H9 (cell line): ENCODE results near the gene KCNH2. TPM values are rescaled to one million over a fixed set of nuclear protein-coding genes. Genes with fewer than 3 reads are reported as not detected.
A peak's percentile ranks its signal among the peaks of the same experiment; 100 is the strongest.

Experiments
- DNase-seq: peaks from one replicate; pipeline ENCODE4 v3.0.0-alpha.2; 2017
- H2AFZ ChIP-seq: one replicate; pipeline ENCODE4 v1.6.1; 2013; ENCODE audit warnings: mild to moderate bottlenecking, low read length, control low read depth, moderate library complexity
- H2AK5ac ChIP-seq: 2 replicates; pipeline ENCODE4 v1.6.1; 2013; ENCODE audit warnings: low read length, control low read depth, mixed read lengths; ENCODE audit not compliant: insufficient read length
- H2BK120ac ChIP-seq: one replicate; pipeline ENCODE4 v1.6.1; 2013; ENCODE audit warnings: low read depth, mild to moderate bottlenecking, low read length, control low read depth, inconsistent platforms; ENCODE audit not compliant: poor library complexity, severe bottlenecking
- H2BK12ac ChIP-seq: 2 replicates; pipeline ENCODE4 v1.6.1; 2013; ENCODE audit warnings: low read length, control low read depth, mixed read lengths, low read depth; ENCODE audit not compliant: insufficient read length
- H2BK15ac ChIP-seq: 2 replicates; pipeline ENCODE4 v1.6.1; 2013; ENCODE audit warnings: low read depth, low read length, control low read depth
- H2BK20ac ChIP-seq: one replicate; pipeline ENCODE4 v1.6.1; 2013; ENCODE audit warnings: low read depth, mild to moderate bottlenecking, low read length, control low read depth, inconsistent platforms; ENCODE audit not compliant: poor library complexity, severe bottlenecking
- H2BK5ac ChIP-seq: 2 replicates; pipeline ENCODE4 v1.6.1; 2013; ENCODE audit warnings: low read length, control low read depth, mixed read lengths; ENCODE audit not compliant: insufficient read length
- H3K14ac ChIP-seq: 2 replicates; pipeline ENCODE4 v1.6.1; 2013; ENCODE audit warnings: low read length, control low read depth; ENCODE audit not compliant: insufficient read depth
- H3K18ac ChIP-seq: 2 replicates; pipeline ENCODE4 v1.6.1; 2013; ENCODE audit warnings: low read depth, mild to moderate bottlenecking, mixed read lengths, low read length, control low read depth; ENCODE audit not compliant: insufficient read length
- H3K23ac ChIP-seq: 2 replicates; pipeline ENCODE4 v1.6.1; 2013; ENCODE audit warnings: low read length, control low read depth, mixed read lengths, low read depth; ENCODE audit not compliant: insufficient read length
- H3K23me2 ChIP-seq: 2 replicates; pipeline ENCODE4 v1.6.1; 2013; ENCODE audit warnings: low read depth, mild to moderate bottlenecking, mixed read lengths, low read length, control low read depth; ENCODE audit not compliant: insufficient read length, poor library complexity, severe bottlenecking
- H3K27ac ChIP-seq: 2 replicates; pipeline ENCODE4 v1.5.1; 2013; ENCODE audit warnings: low read length, control low read depth, mixed read lengths, low read depth; ENCODE audit not compliant: insufficient read length
- H3K27me3 ChIP-seq: 2 replicates; pipeline ENCODE4 v1.6.1; 2013; ENCODE audit warnings: low read length, control low read depth, inconsistent platforms; ENCODE audit not compliant: insufficient read depth
- H3K4ac ChIP-seq: 2 replicates; pipeline ENCODE4 v1.6.1; 2013; ENCODE audit warnings: low read depth, mild to moderate bottlenecking, control low read depth, inconsistent platforms, low read length, moderate library complexity
- H3K4me1 ChIP-seq: 2 replicates; pipeline ENCODE4 v1.6.1; 2013; ENCODE audit warnings: low read length, control low read depth, inconsistent platforms; ENCODE audit not compliant: insufficient read depth
- H3K4me2 ChIP-seq: 2 replicates; pipeline ENCODE4 v1.6.1; 2013; ENCODE audit warnings: low read length, control low read depth, mixed read lengths; ENCODE audit not compliant: insufficient read length, insufficient read depth
- H3K56ac ChIP-seq: 2 replicates; pipeline ENCODE4 v1.6.1; 2013; ENCODE audit warnings: low read depth, mild to moderate bottlenecking, mixed read lengths, low read length, control low read depth; ENCODE audit not compliant: insufficient read length
- H3K79me1 ChIP-seq: 2 replicates; pipeline ENCODE4 v1.6.1; 2013; ENCODE audit warnings: low read depth, mild to moderate bottlenecking, moderate library complexity, low read length, control low read depth, inconsistent platforms; ENCODE audit not compliant: insufficient read depth, poor library complexity, severe bottlenecking
- H3K79me2 ChIP-seq: 2 replicates; pipeline ENCODE4 v1.6.1; 2013; ENCODE audit warnings: low read length, control low read depth, inconsistent platforms; ENCODE audit not compliant: insufficient read depth
- H3K9ac ChIP-seq: 2 replicates; pipeline ENCODE4 v1.6.1; 2013; ENCODE audit warnings: low read length, control low read depth, mixed read lengths; ENCODE audit not compliant: insufficient read length; ENCODE audit errors: extremely low read depth
- H3K9me3 ChIP-seq: one replicate; pipeline ENCODE4 v1.6.1; 2013; ENCODE audit warnings: low read depth, low read length, inconsistent platforms; ENCODE audit not compliant: control insufficient read depth
- H3T11ph ChIP-seq: one replicate; pipeline ENCODE4 v1.6.1; 2013; ENCODE audit warnings: mild to moderate bottlenecking, low read length, control low read depth, inconsistent platforms
- H4K20me1 ChIP-seq: one replicate; pipeline ENCODE4 v1.6.1; 2013; ENCODE audit not compliant: control insufficient read depth, insufficient read length, insufficient read depth
- H4K5ac ChIP-seq: 2 replicates; pipeline ENCODE4 v1.6.1; 2013; ENCODE audit warnings: low read depth, mild to moderate bottlenecking, mixed read lengths, low read length, control low read depth; ENCODE audit not compliant: insufficient read length
- H4K8ac ChIP-seq: replicated peaks from 2 replicates; pipeline ENCODE4 v1.6.1; 2013; ENCODE audit warnings: low read length, control low read depth, mixed read lengths, low read depth; ENCODE audit not compliant: insufficient read length
- H4K91ac ChIP-seq: 2 replicates; pipeline ENCODE4 v1.6.1; 2013; ENCODE audit warnings: low read depth, mild to moderate bottlenecking, moderate library complexity, mixed read lengths, low read length, control low read depth; ENCODE audit not compliant: insufficient read length
- H3K27ac Mint-ChIP-seq, 3 experiments: 2 replicates in 2 of 3; 3 replicates in 1 of 3; pipeline ENCODE4 v1.8.0; 2020 to 2021; ENCODE audit warnings: mixed read lengths in 3 of 3, mild to moderate bottlenecking in 1 of 3, moderate library complexity in 1 of 3
- H3K27me3 Mint-ChIP-seq: 2 replicates; pipeline ENCODE4 v1.8.0; 2021; ENCODE audit warnings: low read depth, mild to moderate bottlenecking, moderate library complexity, mixed read lengths
- H3K36me3 Mint-ChIP-seq, 3 experiments: 2 replicates in 2 of 3; 3 replicates in 1 of 3; pipeline ENCODE4 v1.8.0; 2020 to 2021; ENCODE audit warnings: low read depth in 3 of 3, mixed read lengths in 3 of 3; ENCODE audit not compliant: insufficient read depth in 1 of 3
- H3K4me1 Mint-ChIP-seq, 2 experiments: 2 replicates each; pipeline ENCODE4 v1.8.0; 2020; ENCODE audit warnings: mixed read lengths in 2 of 2
- H3K4me3 Mint-ChIP-seq, 2 experiments: 2 replicates in 1 of 2; 3 replicates in 1 of 2; pipeline ENCODE4 v1.8.0; 2020 to 2021; ENCODE audit warnings: mild to moderate bottlenecking in 2 of 2, mixed read lengths in 2 of 2, moderate library complexity in 1 of 2
- H3K9me3 Mint-ChIP-seq, 2 experiments: 2 replicates in 1 of 2; 3 replicates in 1 of 2; pipeline ENCODE4 v1.8.0; 2020; ENCODE audit warnings: mild to moderate bottlenecking in 2 of 2, mixed read lengths in 2 of 2, moderate library complexity in 1 of 2
- CTCF ChIP-seq: fragments of 200-600 bp; sonication (generic); conservative IDR thresholded peaks from 3 replicates; pipeline ENCODE4 v1.8.0; 2021; ENCODE audit warnings: antibody characterized with exemption, mild to moderate bottlenecking
- WGBS: extraction: QIAGEN DNeasy Blood & Tissue Kit; methylation state at CpG from one replicate; pipeline ENCODE4 v1.1.7; 2013; ENCODE audit warnings: missing lambda C conversion rate, low lambda C conversion rate, mixed read lengths; ENCODE audit not compliant: insufficient read length; ENCODE audit errors: extremely low coverage; 5-methylcytosine and 5-hydroxymethylcytosine counted together
- total RNA-seq: library from RNA; stranded (reverse); gene quantifications from 2 replicates; pipeline ENCODE4 v1.2.1, GENCODE V29; 2021

Gene KCNH2
- total RNA-seq, 1 experiment from 2014 or later: 4.5 TPM

- Histone ChIP-seq H4K91ac (no peak overlapping the region), H3K27ac (no peak overlapping the region), H3K18ac (no peak overlapping the region), H2BK120ac (no peak overlapping the region), H4K20me1 (no peaks in the 10 kb centered on the region), H3K4ac (no peak overlapping the region), H4K5ac (no peak overlapping the region), H3K9me3 (no peaks in the 10 kb centered on the region), H2BK12ac (no peak overlapping the region), H2BK5ac (no peak overlapping the region), H3K23ac (no peak overlapping the region), H3T11ph (no peak overlapping the region), H2AFZ (no peak overlapping the region), H2BK20ac (no peak overlapping the region), H3K56ac (no peak overlapping the region), H3K79me2 (no peaks in the 10 kb centered on the region), H3K4me2 (no peak overlapping the region), H3K27me3 (no peaks in the 10 kb centered on the region), H3K9ac (no peak overlapping the region), H2BK15ac (no peak overlapping the region), H2AK5ac (no peak overlapping the region), H4K8ac (no peak overlapping the region), H3K23me2 (no peaks in the 10 kb centered on the region), H3K14ac (no peak overlapping the region; the same call in 1 of the 2 replicates), H3K79me1 (no peaks in the 10 kb centered on the region), H3K4me1 (no peaks in the 10 kb centered on the region; the same call in 1 of the 2 replicates)
- DNase-seq: peak; percentile 17
- Mint-ChIP-seq H3K27me3 (peaks cover 1% of the 10 kb centered on the region), H3K4me1 (peaks cover 2 to 18% of the 10 kb centered on the region in 2 experiments), H3K9me3 (no peaks in the 10 kb centered on the region), H3K4me3 (0 out of 5 replicates have a peak overlapping the region, but pooled peaks of 1 of the 2 experiments have one; percentile 16), H3K36me3 (peaks cover 0 to 2% (median 0%) of the 10 kb centered on the region in 3 experiments; a peak in 1 of 7 replicates), H3K27ac (no peak overlapping the region)
- TF ChIP-seq CTCF: no peak
- no CpG with 5 or more reads among the region's 5 CpGs for WGBS
These were observed 19.7 kb upstream of the KCNH2 start for GRCh38 chr7:150997817-150998216.
